Measurements from ENCODE around the gene RHAG.
"Not testable (repeated sequence)": the region's sequence is repeated elsewhere in the genome, so short reads cannot be mapped to it uniquely, and the experiment has no call there.

RHAG gene

DNA sequence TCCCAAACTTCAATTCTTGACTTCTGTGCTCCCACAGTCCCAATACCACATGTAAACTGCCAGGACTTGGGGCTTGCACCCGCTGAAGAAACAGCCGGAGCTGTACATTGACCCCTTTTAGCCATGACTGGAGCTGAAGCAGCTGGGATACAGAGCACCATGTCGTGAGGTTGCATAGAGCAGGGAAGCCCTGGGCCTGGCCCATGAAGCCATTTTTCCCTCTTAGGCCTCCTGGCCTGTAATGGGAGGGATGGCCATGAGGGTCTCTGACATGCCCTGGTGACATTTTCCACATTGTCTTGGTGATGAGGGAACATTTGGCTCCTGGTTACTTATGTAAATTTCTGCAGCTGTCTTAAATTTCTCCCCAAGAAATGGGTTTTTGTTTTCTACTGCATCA, 9.8 kb downstream of the RHAG start:
- FAIRE-seq (no peak), DNase-seq (ENCODE audit: insufficient read length, low spot score) (no peak)
- TF ChIP-seq POLR2A (IDR thresholded peaks at IDR 0.05; ENCODE audit: low read depth, low read length): no peak

DNA sequence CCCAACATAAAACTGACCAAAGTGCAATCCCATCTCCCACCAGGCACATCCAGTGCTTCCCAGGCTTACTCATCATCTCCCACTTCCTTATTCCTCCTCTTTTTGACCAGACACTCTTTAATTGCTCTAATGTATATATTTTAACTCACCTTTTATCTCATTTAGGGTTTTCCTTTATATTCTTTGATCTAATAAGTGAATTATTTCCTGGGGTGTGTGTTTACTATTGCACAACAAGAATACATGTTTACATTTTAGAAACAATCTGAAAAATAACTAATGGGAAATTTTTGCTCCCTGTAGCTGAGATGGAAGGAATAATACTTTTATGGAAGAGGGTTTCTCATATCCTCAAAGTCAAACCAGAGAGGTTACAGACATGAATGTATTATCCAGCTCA, 18.4 kb downstream of the RHAG start:
- FAIRE-seq (no peak), DNase-seq (ENCODE audit: insufficient read length, low spot score) (no peak)
- TF ChIP-seq POLR2A (IDR thresholded peaks at IDR 0.05; ENCODE audit: low read depth, low read length): no peak

DNA sequence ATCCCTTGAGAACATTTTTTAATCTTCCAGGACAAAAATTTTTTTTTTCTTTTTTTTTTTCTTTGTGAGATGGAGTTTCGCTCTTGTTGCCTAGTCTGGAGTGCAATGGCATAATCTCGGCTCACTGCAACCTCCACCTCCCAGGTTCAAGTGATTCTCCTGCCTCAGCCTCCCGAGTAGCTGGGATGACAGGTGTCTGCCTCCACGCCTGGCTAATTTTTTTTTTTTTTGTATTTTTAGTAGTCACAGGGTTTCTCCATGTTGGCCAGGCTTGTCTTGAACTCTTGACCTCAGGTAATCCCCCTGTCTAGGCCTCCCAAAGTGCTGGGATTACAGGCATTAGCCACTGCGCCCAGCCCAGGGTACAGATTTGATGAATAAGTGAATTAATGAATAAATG, 22.5 kb downstream of the RHAG start:
- FAIRE-seq: not testable (repeated sequence)

DNA sequence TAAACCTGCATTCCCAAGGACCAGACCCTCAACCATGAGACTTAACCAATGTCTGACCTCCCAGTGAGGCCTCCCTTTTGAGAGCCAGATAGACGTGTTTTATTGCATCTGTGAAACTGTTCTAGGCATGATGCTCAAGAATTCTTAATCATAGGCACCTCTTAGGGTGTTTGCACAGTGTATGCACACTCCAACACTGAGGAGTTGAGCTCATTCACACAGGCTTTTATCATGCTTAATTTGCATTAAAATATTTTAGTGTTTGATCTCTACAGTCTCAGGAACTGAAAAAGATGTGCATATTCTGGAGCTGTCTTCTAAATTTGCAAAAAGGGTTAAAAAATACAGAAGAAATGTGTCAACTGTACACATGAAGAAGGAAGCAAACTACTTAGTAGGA, 27.4 kb downstream of the RHAG start:
- FAIRE-seq (no peak), DNase-seq (ENCODE audit: insufficient read length, low spot score) (no peak)
- no peak for TF ChIP-seq POLR2A (IDR thresholded peaks at IDR 0.05; ENCODE audit: low read depth, low read length)

More for the DNA sequence above, 22.5 kb downstream of the RHAG start:
- not testable (repeated sequence) for DNase-seq (ENCODE audit: insufficient read length, low spot score)

DNA sequence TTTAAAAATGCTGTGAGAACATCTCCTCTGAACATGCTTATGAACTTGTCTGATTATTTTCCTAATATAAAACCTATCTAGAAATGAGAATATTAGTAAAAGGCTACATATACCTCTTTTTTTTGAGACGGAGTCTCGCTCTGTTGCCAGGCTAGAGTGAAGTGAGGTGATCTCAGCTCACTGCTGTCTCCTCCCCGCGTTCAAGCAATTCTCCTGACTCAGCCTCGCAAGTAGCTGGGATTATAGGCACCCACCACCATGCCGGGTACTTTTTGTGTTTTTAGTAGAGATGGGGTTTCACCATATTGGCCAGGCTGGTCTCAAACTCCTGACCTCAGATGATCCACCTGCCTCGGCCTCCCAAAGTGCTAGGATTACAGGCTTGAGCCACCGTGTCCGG, 28.4 kb downstream of the RHAG start:
- FAIRE-seq; DNase-seq (ENCODE audit: insufficient read length, low spot score): not testable (repeated sequence)

DNA sequence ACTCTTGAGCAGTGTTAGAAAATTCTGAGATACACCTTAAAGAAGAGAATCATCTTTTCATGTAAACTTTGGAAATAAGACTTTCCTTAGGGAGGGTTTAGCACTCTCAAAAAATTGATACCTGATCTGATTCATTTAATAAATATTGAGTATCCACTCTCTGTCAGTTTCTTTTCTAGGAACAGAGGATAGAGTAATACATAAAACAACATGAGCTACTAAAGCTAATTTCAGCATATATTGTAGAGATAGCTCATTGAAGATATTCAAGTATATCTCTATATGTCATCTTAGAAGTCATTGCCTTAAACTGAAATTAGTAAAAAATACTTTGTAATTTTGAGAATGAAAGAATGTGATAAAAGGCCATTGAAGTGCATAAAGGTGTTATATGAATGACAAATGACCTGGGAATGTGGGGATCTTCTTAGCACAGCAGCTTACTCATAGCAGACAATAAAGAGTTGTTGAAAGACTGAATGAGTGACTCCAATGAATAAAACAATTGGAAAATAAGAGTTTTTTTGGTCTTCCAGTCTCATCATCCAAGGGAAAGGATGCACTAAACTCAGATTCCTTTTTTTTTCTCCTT, 29.2 kb downstream of the RHAG start:
- no peak for DNase-seq (ENCODE audit: insufficient read length, low spot score)
- TF ChIP-seq POLR2A (IDR thresholded peaks at IDR 0.05; ENCODE audit: low read depth, low read length): no peak
- FAIRE-seq: no peak

DNA sequence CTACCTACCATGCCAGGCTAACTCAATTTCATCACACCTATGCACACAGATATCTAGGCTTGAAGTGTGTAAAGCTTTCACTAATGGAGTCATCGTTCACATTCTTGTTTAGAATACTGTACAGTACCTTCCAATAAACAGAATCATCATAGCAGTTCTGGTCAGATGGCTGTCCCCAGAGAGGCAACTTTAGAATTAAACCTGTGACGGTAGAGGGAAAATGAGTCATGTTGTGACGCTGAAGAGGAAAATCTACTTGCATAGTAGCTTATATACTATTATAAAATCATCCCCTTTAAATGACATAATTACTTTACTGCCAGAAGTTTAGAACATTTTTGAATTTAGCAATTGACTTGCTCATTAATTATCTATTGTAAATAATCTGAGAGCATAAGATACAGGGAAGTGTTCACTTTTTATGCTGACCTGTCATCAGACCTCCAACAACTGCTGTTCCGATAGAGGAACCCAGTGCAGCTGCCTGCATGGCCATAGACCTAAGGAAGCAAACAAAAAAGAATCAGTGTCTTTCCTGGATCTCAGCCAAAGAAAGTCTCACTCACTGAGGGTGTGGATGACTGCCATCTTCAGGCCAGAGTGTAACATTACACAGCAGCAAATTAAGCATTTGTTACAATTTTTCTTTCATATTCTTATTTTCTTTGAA, 29.8 kb downstream of the RHAG start:
- peak; percentile 99 for FAIRE-seq
- DNase-seq (ENCODE audit: insufficient read length, low spot score): peak; percentile 50
- no peak for TF ChIP-seq POLR2A (IDR thresholded peaks at IDR 0.05; ENCODE audit: low read depth, low read length)

DNA sequence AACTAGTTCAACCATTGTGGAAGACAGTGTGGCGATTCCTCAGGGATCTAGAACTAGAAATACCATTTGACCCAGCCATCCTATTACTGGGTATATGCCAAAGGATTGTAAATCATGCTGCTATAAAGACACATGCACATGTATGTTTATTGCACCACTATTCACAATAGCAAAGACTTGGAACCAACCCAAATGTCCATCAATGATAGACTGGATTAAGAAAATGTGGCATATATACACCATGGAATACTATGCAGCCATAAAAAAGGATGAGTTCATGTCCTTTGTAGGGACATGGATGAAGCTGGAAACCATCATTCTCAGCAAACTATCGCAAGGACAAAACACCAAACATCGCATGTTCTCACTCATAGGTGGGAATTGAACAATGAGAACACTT, 32.6 kb downstream of the RHAG start:
- DNase-seq (ENCODE audit: insufficient read length, low spot score); FAIRE-seq: not testable (repeated sequence)

DNA sequence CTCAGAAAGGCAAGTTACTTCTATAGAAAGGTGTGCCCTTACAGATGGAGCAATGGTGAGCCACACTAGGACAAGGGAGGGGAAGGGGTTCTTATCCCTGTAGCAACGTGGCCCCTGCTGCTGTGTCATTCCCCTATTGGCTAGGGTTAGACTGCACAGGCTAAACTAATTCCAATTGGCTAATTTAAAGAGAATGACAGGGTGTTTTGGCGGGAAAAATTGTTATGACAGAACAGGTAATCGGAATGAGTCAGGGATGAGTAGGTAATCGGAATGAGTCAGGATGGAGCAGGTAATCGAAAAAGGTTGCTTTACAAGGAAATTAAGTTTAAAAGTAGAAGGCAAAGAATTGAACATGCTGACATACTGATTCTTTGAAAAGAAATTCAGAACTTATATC, 49.4 kb downstream of the RHAG start:
- DNase-seq (ENCODE audit: insufficient read length, low spot score); FAIRE-seq: not testable (repeated sequence)

DNA sequence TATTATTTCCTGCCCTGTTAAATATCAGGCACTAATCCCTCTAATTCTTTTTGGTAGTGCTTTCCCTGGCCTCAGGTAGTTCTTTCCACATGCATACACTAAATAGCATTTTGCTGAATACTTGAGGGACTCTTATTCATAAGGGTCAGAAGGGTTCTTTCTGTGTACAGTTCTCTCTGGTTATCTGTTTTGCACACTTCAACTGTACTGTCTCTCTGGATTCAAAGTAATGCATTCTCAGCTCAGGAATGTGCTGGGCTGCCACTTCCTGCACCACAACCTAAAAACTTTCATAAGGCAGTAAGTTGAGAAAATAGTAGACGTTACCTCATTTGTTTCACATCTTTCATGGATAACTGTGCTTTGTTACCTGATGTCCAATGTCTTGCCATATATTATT, 54.1 kb downstream of the RHAG start:
- TF ChIP-seq POLR2A (IDR thresholded peaks at IDR 0.05; ENCODE audit: low read depth, low read length): no peak
- FAIRE-seq (peak; percentile 11), DNase-seq (ENCODE audit: insufficient read length, low spot score) (no peak)

DNA sequence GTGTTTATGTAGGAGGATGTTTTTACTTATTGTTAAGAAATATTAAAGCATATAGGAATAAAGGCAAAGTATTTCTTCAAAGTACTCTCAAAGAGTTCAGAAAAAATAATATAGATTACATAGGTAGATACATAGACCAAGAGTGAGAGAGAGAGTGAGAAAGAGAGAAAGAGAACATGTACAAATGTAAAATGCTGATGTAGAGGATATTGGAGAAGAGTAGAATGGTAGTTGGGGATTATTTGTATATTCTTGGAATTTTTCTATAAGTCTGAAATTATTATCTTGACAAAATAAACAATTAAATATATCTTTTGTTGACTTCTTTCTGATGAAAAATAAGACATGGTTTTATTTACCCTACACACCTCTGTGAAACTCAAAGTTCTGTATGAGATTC, 57.0 kb downstream of the RHAG start:
- FAIRE-seq (no peak), DNase-seq (ENCODE audit: insufficient read length, low spot score) (no peak)
- TF ChIP-seq POLR2A (IDR thresholded peaks at IDR 0.05; ENCODE audit: low read depth, low read length): no peak

DNA sequence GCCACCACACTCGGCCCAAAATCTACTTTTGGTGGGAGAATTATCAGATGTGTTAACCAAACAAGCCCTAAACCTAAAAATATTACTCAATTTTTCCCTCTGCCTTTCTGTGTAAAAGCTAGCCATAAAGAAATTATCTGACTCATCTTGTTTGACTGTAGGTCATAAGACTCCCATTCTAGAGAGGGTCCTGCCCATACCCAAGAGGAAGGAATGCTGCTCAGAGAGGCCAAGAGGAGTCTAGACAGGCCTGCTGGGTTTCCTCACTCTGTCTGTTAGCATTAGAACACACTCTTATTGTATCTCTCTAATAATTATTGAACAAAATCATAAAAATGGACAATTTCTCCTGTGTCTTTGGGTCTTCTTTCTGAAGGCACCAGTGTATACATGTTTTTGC, 60.0 kb downstream of the RHAG start:
- TF ChIP-seq POLR2A (IDR thresholded peaks at IDR 0.05; ENCODE audit: low read depth, low read length): no peak
- DNase-seq (ENCODE audit: insufficient read length, low spot score) (no peak), FAIRE-seq (no peak)

DNA sequence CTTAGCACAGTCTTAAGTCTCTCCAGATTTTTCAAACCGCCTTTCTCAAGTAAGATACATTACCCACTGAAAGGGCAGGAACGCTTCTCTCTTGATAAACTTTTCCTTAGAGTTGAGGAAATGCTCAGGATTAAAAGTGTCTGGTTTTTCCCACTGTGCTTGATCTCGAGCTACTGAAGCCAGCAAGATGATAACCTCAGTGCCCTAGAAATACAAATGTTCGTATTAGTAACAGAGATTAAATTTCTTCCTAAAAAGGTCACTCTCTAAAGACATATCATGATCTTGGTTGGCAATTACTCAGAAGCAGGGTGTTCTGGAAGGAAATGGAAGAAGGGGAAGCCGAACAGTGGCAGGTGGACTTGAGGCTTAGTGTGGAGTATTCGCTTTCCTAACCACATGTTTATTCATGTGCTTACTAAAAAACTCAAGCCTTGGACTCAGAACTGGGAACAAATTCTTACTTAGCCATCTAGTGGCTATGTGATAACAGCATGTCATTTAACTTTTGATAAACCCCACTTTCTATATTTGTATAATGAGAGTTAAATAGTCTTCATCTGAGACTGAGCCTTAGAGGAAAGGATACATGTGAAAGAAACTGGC, 66.1 kb downstream of the RHAG start:
- no peak for TF ChIP-seq POLR2A (IDR thresholded peaks at IDR 0.05; ENCODE audit: low read depth, low read length)
- FAIRE-seq (peak; percentile 43), DNase-seq (ENCODE audit: insufficient read length, low spot score) (no peak)

DNA sequence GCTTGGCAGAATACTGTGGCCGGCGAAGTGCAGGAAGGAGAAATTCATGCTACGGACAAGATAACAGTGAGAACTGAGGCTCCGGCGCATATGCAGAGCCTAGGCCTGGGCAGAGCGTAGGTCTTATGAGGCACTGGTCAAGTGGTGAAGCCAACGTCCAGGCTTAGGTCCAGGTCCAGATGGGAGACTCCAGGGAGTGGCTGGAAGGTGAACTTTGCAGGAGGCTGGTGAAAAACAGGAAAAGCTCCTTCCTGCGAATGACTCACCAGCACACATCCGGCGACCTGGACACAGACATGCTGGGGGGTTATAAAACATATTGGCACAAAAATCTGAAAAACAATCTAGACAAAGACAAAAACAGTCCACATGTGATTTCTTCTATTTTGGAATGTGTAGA, 70.8 kb downstream of the RHAG start:
- DNase-seq (ENCODE audit: insufficient read length, low spot score) (peak; percentile 28), FAIRE-seq (no peak)
- TF ChIP-seq POLR2A (IDR thresholded peaks at IDR 0.05; ENCODE audit: low read depth, low read length): no peak

DNA sequence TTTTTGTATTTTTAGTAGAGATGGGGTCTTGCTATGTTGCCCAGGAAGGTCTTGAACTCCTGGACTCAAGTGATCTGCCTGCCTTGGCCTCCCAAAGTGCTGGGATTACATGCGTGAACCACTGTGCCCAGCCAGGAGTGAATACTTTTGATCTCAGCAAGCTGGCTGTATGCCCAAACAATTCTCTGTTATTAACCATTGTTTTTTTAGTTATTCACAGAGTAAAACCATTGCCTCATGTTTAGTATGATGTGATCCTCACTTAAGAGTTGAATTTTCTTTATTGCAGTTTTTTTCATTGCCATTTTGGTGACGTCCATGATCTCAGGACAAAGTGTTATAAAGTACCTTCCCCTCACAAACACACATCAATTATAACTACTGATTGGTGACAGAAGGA, 71.4 kb downstream of the RHAG start:
- no peak for DNase-seq (ENCODE audit: insufficient read length, low spot score)
- no peak for TF ChIP-seq POLR2A (IDR thresholded peaks at IDR 0.05; ENCODE audit: low read depth, low read length)
- no peak for FAIRE-seq

Measured in H54 (cell line).